Smooth muscle cell of bladder (primary cell): Measurements from ENCODE around the gene GTF2A1L. TPM values are rescaled to one million over a fixed set of nuclear protein-coding genes. Genes with fewer than 3 reads are reported as not detected.

Experiments
- total RNA-seq: library from RNA; depleted of rRNA; stranded (reverse); fragments of >200 nt; gene quantifications from 2 replicates; pipeline ENCODE4 v1.2.3, GENCODE V29; 2014

GTF2A1L gene, protein sequence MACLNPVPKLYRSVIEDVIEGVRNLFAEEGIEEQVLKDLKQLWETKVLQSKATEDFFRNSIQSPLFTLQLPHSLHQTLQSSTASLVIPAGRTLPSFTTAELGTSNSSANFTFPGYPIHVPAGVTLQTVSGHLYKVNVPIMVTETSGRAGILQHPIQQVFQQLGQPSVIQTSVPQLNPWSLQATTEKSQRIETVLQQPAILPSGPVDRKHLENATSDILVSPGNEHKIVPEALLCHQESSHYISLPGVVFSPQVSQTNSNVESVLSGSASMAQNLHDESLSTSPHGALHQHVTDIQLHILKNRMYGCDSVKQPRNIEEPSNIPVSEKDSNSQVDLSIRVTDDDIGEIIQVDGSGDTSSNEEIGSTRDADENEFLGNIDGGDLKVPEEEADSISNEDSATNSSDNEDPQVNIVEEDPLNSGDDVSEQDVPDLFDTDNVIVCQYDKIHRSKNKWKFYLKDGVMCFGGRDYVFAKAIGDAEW
- 0.09 and 3.6 TPM in 2 replicates for total RNA-seq

DNA sequence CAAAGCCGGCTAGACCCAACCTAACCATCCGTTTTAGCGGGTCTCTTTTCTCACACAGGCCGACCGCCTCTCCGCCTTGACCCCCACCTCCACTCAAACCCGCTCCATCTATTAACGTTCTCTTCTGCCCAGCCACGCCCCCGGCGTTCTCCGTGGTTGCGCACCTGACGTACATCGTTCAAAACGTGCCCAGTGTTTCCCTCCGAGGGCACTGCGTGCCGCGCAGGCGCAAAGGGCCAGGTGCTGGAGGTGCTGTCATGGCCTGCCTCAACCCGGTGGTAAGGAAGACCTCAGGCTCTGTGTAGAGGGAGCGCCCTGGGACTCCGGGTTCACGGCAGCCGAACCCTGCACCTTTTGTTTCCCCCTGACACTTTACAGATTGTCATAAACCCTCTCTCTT lies at the start of gene GTF2A1L:
TSS of gene GTF2A1L (plus strand) at position 239 of the 400 bp plus-strand sequence. CDS start at position 258, 19 bp downstream.

Other genes starting within 250 kb of the GTF2A1L start
- 18.5 and 25.6 TPM in 2 replicates for gene PPP1R21, start 177.1 kb upstream of the GTF2A1L start, total RNA-seq
- gene STON1, start 87.7 kb upstream of the GTF2A1L start, total RNA-seq: 27.3 and 48.2 TPM in 2 replicates
- not detected in 2 replicates for gene LHCGR, start 137.9 kb downstream of the GTF2A1L start, total RNA-seq